Endothelial cell of umbilical vein (primary cell): Measurements from ENCODE around the gene CTBP2.

Experiments
- POLR2A ChIP-seq: IDR thresholded peaks from 2 replicates; pipeline ENCODE4 v1.6.1; 2012; ENCODE audit warnings: low read depth, mild to moderate bottlenecking, control low read depth, low read length
- TF ChIP-seq, protein P1 (sequence below), 2 donors: IDR thresholded peaks; 1 replicate in 1 of 2; 2 replicates in 1 of 2; pipeline ENCODE4 v1.5.1; 2011; ENCODE audit warnings: low read length in 2 of 2, mild to moderate bottlenecking in 2 of 2, moderate library complexity in 2 of 2, control low read depth in 1 of 2, inconsistent platforms in 1 of 2, low read depth in 1 of 2; ENCODE audit not compliant: insufficient read depth in 1 of 2; ENCODE audit errors: extremely low read depth in 1 of 2

DNA sequence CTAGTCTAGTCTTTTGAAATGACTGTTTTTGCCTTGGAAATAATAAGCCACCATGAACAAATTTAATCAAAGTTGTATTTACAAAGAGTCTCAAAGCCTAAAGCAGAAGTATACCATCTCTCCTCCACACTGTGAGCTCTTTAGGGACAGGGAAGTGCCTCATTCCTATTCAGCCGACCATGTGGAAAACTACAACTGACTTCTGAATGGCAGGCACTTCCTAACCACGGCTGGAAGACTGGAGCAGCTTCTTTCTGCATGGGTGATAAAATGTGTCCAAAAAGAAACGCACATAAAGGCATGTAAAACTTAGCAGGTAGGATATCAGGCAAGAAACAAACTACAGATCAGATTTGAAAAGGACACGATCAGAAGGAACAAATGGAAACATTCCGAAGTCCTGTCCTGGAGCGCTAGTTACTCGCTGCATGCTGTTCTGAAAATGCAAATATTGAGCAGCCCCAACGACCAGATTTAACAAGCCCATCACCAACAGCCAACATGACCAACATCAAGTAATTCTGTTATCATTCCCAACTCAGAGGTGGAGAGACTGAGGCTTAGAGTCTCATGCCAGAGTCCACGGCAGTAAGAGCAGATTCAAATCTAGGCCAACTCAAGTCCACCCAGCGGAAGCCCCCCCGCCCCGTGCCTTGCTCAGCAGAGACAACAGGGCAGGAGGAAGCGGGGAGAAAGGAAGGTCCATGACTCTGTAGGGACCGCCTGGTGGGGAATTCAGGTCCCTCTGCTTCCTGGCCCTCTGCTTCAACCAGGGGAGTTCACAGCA lies 26.5 kb downstream of the CTBP2 start:
- no peak for TF ChIP-seq POLR2A
- TF ChIP-seq, protein P1, sequence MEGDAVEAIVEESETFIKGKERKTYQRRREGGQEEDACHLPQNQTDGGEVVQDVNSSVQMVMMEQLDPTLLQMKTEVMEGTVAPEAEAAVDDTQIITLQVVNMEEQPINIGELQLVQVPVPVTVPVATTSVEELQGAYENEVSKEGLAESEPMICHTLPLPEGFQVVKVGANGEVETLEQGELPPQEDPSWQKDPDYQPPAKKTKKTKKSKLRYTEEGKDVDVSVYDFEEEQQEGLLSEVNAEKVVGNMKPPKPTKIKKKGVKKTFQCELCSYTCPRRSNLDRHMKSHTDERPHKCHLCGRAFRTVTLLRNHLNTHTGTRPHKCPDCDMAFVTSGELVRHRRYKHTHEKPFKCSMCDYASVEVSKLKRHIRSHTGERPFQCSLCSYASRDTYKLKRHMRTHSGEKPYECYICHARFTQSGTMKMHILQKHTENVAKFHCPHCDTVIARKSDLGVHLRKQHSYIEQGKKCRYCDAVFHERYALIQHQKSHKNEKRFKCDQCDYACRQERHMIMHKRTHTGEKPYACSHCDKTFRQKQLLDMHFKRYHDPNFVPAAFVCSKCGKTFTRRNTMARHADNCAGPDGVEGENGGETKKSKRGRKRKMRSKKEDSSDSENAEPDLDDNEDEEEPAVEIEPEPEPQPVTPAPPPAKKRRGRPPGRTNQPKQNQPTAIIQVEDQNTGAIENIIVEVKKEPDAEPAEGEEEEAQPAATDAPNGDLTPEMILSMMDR (IDR thresholded peaks at IDR 0.05; ENCODE audit: extremely low read depth in 1 of 2, insufficient read depth in 1 of 2, low read depth in 1 of 2, low read length in 2 of 2): no peak
